Tibial nerve (tissue), 4 donors: ENCODE results near the gene BCAN. TPM values are rescaled to one million over a fixed set of nuclear protein-coding genes. Genes with fewer than 3 reads are reported as not detected.

ENCODE experiments used
- DNase-seq, 2 donors: peaks; one replicate each; pipeline ENCODE4 v3.0.0-alpha.2; 2019; ENCODE audit warnings: low spot score in 2 of 2
- H3K27ac ChIP-seq, 4 donors: fragments of 200-600 bp; sonication (generic) in 3 of 4; one replicate each; pipeline ENCODE4 v1.5.1; 2017 to 2019; ENCODE audit warnings: mild to moderate bottlenecking in 1 of 4
- H3K27me3 ChIP-seq, 2 donors: fragments of 200-600 bp; sonication (generic) in 1 of 2; one replicate each; pipeline versions ENCODE4 v1.5.1 to v1.6.0; 2017 to 2019
- H3K36me3 ChIP-seq, 3 donors: fragments of 200-600 bp; sonication (generic); one replicate each; pipeline ENCODE4 v1.5.1; 2018 to 2019
- H3K4me1 ChIP-seq, 4 donors: fragments of 200-600 bp; sonication (generic) in 3 of 4; one replicate each; pipeline ENCODE4 v1.5.1; 2017 to 2019
- H3K4me3 ChIP-seq, 4 donors: fragments of 200-600 bp; sonication (generic) in 3 of 4; one replicate each; pipeline ENCODE4 v1.5.1; 2017 to 2019; ENCODE audit warnings: mild to moderate bottlenecking in 1 of 4, moderate library complexity in 1 of 4
- H3K9me3 ChIP-seq, 4 donors: fragments of 200-600 bp; sonication (generic) in 3 of 4; one replicate each; pipeline ENCODE4 v1.5.1; 2017 to 2019
- CTCF ChIP-seq, 5 experiments: fragments of 200-600 bp in 3 of 5; fragments of 450-650 bp in 2 of 5; sonication (generic) in 3 of 5; IDR thresholded peaks; one replicate each; pipeline ENCODE4 v1.5.1; 2016 to 2019; ENCODE audit warnings: antibody characterized with exemption in 5 of 5, mild to moderate bottlenecking in 3 of 5, moderate library complexity in 2 of 5
- EP300 ChIP-seq, 2 donors: sonication (generic); formaldehyde crosslinking; IDR thresholded peaks; one replicate each; pipeline ENCODE4 v1.6.1; 2017; ENCODE audit warnings: antibody characterized with exemption in 2 of 2, mild to moderate bottlenecking in 1 of 2
- POLR2A ChIP-seq, 2 donors: fragments of 450-650 bp; IDR thresholded peaks; one replicate each; pipeline ENCODE4 v1.6.1; 2017; ENCODE audit warnings: antibody characterized with exemption in 2 of 2, mild to moderate bottlenecking in 2 of 2, moderate library complexity in 2 of 2
- WGBS, 2 donors: methylation state at CpG; one replicate each; pipeline ENCODE4 v1.1.5; 2018; 5-methylcytosine and 5-hydroxymethylcytosine counted together
- total RNA-seq, 4 donors: library from RNA; depleted of rRNA; stranded (reverse); fragments of >200 nt; gene quantifications; one replicate each; pipeline ENCODE4 v1.1.0, GENCODE V29; 2016

The BCAN gene
- total RNA-seq, 4 donors from 2014 or later = not detected

- TF ChIP-seq EP300 (IDR thresholded peaks at IDR 0.05) = no peak
- no peak for TF ChIP-seq POLR2A (IDR thresholded peaks at IDR 0.05)
- TF ChIP-seq CTCF (IDR thresholded peaks at IDR 0.05) = no peak
- Histone ChIP-seq H3K9me3 (no peaks in the 10 kb centered on the region), H3K4me3 (peak overlapping the region in 2 of 4 donors; percentile 10 to 43), H3K4me1 (peaks cover 0 to 58% (median 50%) of the 10 kb centered on the region in 4 donors), H3K36me3 (no peaks in the 10 kb centered on the region), H3K27me3 (peaks cover 0 to 21% of the 10 kb centered on the region in 2 donors), H3K27ac (no peak overlapping the region)
- 17 to 19% methylated on average over 15 of the region's 15 CpGs for WGBS, 2 donors
- DNase-seq = no peak
Measured at GRCh38 chr1:156657741-156658319, 15.9 kb downstream of the BCAN start.

DNA sequence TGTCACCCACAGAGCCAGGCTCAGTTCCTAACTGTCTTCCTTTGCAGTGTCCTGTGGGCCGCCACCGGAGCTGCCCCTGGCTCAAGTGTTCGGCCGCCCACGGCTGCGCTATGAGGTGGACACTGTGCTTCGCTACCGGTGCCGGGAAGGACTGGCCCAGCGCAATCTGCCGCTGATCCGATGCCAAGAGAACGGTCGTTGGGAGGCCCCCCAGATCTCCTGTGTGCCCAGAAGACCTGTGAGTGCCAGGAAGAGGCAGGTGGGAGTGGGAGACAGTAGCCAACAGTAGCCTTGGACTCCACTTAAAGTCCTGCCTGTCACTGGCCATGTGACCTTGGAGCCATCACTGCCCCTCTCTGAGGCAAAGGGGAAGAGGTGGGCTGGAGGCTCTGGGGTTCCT lies 16.6 kb downstream of the BCAN start:
- 92% methylated on average over 9 to 14 of the region's 14 CpGs for WGBS, 2 donors
- H3K9me3 ChIP-seq = no peaks in the 10 kb centered on the region
- peaks cover 0 to 20% of the 10 kb centered on the region in 2 donors for H3K27me3 ChIP-seq
- no peak for DNase-seq
- no peak overlapping the region for H3K4me3 ChIP-seq
- peaks cover 0 to 64% (median 57%) of the 10 kb centered on the region in 4 donors for H3K4me1 ChIP-seq
- no peak for TF ChIP-seq CTCF (IDR thresholded peaks at IDR 0.05)
- TF ChIP-seq EP300 (IDR thresholded peaks at IDR 0.05) = no peak
- no peak for TF ChIP-seq POLR2A (IDR thresholded peaks at IDR 0.05)
- no peak overlapping the region for H3K27ac ChIP-seq
- no peaks in the 10 kb centered on the region for H3K36me3 ChIP-seq

- WGBS, 2 donors = 71 to 85% methylated on average over 7 to 10 of the region's 10 CpGs
- H3K27me3 ChIP-seq = peaks cover 0 to 16% of the 10 kb centered on the region in 2 donors
- TF ChIP-seq CTCF (IDR thresholded peaks at IDR 0.05) (no peak), POLR2A (IDR thresholded peaks at IDR 0.05) (no peak), EP300 (IDR thresholded peaks at IDR 0.05) (no peak)
- peak overlapping the region in 3 of 4 donors; percentile 72 to 94 (median 84) for H3K27ac ChIP-seq
- H3K4me3 ChIP-seq = no peak overlapping the region
- no peak for DNase-seq
- no peaks in the 10 kb centered on the region for H3K9me3 ChIP-seq
- H3K36me3 ChIP-seq = no peaks in the 10 kb centered on the region
- H3K4me1 ChIP-seq = peaks cover 0 to 70% (median 61%) of the 10 kb centered on the region in 4 donors
Measured at GRCh38 chr1:156658945-156659574, 17.1 kb downstream of the BCAN start.

GRCh38 chr1:156659661-156659987 lies 17.7 kb downstream of the BCAN start:
- Histone ChIP-seq H3K4me1 (peaks cover 0 to 76% (median 67%) of the 10 kb centered on the region in 4 donors), H3K36me3 (no peaks in the 10 kb centered on the region), H3K9me3 (no peaks in the 10 kb centered on the region), H3K4me3 (no peak overlapping the region), H3K27ac (peak overlapping the region; percentile 58 to 94 (median 78)), H3K27me3 (peaks cover 0 to 16% of the 10 kb centered on the region in 2 donors)
- TF ChIP-seq CTCF (IDR thresholded peaks at IDR 0.05) (no peak), POLR2A (IDR thresholded peaks at IDR 0.05) (no peak), EP300 (IDR thresholded peaks at IDR 0.05) (no peak)
- WGBS, 2 donors = 17 to 20% methylated on average over 6 of the region's 6 CpGs
- no peak for DNase-seq

GRCh38 chr1:156659988-156660751 lies 18.3 kb downstream of the BCAN start:
- H3K36me3 ChIP-seq = no peaks in the 10 kb centered on the region
- H3K4me3 ChIP-seq = no peak overlapping the region
- peak; percentile 90 for DNase-seq
- no peak for TF ChIP-seq POLR2A (IDR thresholded peaks at IDR 0.05)
- peak; percentile 99 to 100 (median 99) for TF ChIP-seq CTCF (IDR thresholded peaks at IDR 0.05)
- TF ChIP-seq EP300 (IDR thresholded peaks at IDR 0.05) = peak; percentile 59 to 79
- no peaks in the 10 kb centered on the region for H3K9me3 ChIP-seq
- peak overlapping the region; percentile 58 to 94 (median 78) for H3K27ac ChIP-seq
- H3K4me1 ChIP-seq = peaks cover 0 to 81% (median 72%) of the 10 kb centered on the region in 4 donors
- WGBS, 2 donors = 4% methylated on average over 30 to 37 of the region's 38 CpGs
- peaks cover 0 to 16% of the 10 kb centered on the region in 2 donors for H3K27me3 ChIP-seq
